ENCODE results near the gene C12orf76.

Gene C12orf76

DNA sequence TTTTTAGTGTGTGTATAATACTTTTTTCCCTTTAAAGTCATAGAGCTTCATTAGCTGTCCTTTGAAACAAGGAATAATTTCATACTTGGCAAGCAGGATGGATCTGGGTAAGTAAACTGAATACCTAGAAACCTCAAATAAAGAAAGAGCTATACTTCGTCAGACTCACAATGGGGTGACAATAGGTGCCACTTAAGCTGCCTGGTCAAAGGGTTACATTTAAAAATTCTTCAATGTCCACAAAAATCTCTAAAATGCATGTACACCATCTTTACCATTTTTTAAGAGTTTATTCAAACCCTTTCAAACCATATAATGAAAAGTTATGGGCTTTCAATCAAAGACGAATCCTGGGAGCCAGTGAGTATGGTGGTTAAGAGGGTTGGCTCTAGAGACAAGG lies 55.2 kb downstream of the C12orf76 start:
- no peak for DNase-seq

DNA sequence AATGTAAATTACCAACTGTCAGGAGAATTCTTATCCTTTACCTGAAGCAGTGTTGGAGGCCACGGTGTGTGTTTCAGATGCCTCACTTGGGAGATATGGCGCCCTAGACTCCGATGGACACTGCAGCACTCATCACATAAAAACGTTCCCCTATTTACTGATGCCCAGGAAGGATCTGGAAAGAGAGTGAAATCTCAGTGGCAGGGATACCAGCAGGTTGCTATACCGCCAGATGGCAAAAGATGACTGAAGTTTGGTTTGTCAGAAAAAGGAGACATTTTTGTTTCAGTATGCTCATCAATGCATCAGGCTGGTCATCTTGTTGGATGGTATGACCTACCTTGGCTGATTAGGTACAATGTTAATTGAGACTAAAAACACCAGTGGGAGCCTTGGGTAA lies 56.7 kb downstream of the C12orf76 start:
- DNase-seq = no peak
